Fibroblast of peridontal ligament (primary cell): ENCODE measurements around the gene CEP68.
A peak's percentile ranks its signal among the peaks of the same experiment; 100 is the strongest.
"Not testable (repeated sequence)": the region's sequence is repeated elsewhere in the genome, so short reads cannot be mapped to it uniquely, and the experiment has no call there.

Experiments used
- DNase-seq: peaks from one replicate; pipeline ENCODE4 v3.0.0-alpha.2; 2010; ENCODE audit errors: extremely low read depth

The CEP68 gene

GRCh38 chr2:65076345-65076710, 20.1 kb downstream of the CEP68 start:
- peak; percentile 76 for DNase-seq

GRCh38 chr2:65077898-65078297, 21.7 kb downstream of the CEP68 start:
- no peak for DNase-seq

- no peak for DNase-seq
These were observed 22.8 kb downstream of the CEP68 start for GRCh38 chr2:65079017-65079416.

GRCh38 chr2:65081232-65081685, 25.0 kb downstream of the CEP68 start:
- no peak for DNase-seq

GRCh38 chr2:65085148-65085547, 28.9 kb downstream of the CEP68 start:
- no peak for DNase-seq

GRCh38 chr2:65092791-65093190, 36.6 kb downstream of the CEP68 start:
- no peak for DNase-seq

- DNase-seq, result no peak
These were observed 37.0 kb downstream of the CEP68 start for GRCh38 chr2:65093211-65093610.

- no peak for DNase-seq
These were observed 40.7 kb downstream of the CEP68 start for GRCh38 chr2:65096948-65097347.

GRCh38 chr2:65097844-65098243, 41.6 kb downstream of the CEP68 start:
- DNase-seq, result no peak

- no peak for DNase-seq
These were observed 42.5 kb downstream of the CEP68 start for GRCh38 chr2:65098741-65099140.

GRCh38 chr2:65101071-65101470, 44.9 kb downstream of the CEP68 start:
- DNase-seq, result no peak

GRCh38 chr2:65103013-65103715, 46.9 kb downstream of the CEP68 start:
- no peak for DNase-seq

GRCh38 chr2:65107530-65107929, 51.3 kb downstream of the CEP68 start:
- no peak for DNase-seq

- no peak for DNase-seq
These were observed 52.6 kb downstream of the CEP68 start for GRCh38 chr2:65108780-65109179.

- DNase-seq, result no peak
These were observed 56.4 kb downstream of the CEP68 start for GRCh38 chr2:65112633-65113032.

- no peak for DNase-seq
These were observed 57.0 kb downstream of the CEP68 start for GRCh38 chr2:65113229-65113628.

GRCh38 chr2:65113816-65114215, 57.6 kb downstream of the CEP68 start:
- no peak for DNase-seq

- DNase-seq, result no peak
These were observed 58.7 kb downstream of the CEP68 start for GRCh38 chr2:65114921-65115320.

- no peak for DNase-seq
These were observed 60.4 kb downstream of the CEP68 start for GRCh38 chr2:65116645-65117044.

- no peak for DNase-seq
These were observed 64.9 kb downstream of the CEP68 start for GRCh38 chr2:65120990-65121693.

GRCh38 chr2:65122313-65122712, 66.1 kb downstream of the CEP68 start:
- no peak for DNase-seq

- not testable (repeated sequence) for DNase-seq
These were observed 69.2 kb downstream of the CEP68 start for GRCh38 chr2:65125457-65125856.
